ENCODE measurements around the gene PPP2R2D. TPM values are rescaled to one million over a fixed set of nuclear protein-coding genes. Genes with fewer than 3 reads are reported as not detected.

Gene PPP2R2D
- total RNA-seq, 1 experiment from 2014 or later, result 33.2 TPM

- H3K27me3 Mint-ChIP-seq (ENCODE audit: low read depth), result peaks cover 2% of the 10 kb centered on the region; the same call in 1 of the 2 replicates
- 0 out of 2 replicates have a peak, but pooled peaks cover 5% of the 10 kb centered on the region for H3K4me1 Mint-ChIP-seq
- ChIA-PET CTCF (interaction anchor here (0.6 kb wide), 1 partner anchor 569 kb away, joined by 4 read pairs; the partner anchor contains the start of gene TCERG1L), POLR2A (no interaction called here)
- DNase-seq (ENCODE audit: low spot score) (no peak), ATAC-seq (no peak)
- H3K4me3 Mint-ChIP-seq, result no peak overlapping the region
- TF ChIP-seq MXD4 (CRISPR knock-in tag; IDR thresholded peaks at IDR 0.05; ENCODE audit: borderline replicate concordance) (no peak), ZNF423 (CRISPR knock-in tag; IDR thresholded peaks at IDR 0.05) (no peak), JUN (CRISPR knock-in tag; IDR thresholded peaks at IDR 0.05) (no peak), ZMAT4 (CRISPR knock-in tag; IDR thresholded peaks at IDR 0.05) (no peak), E2F5 (CRISPR knock-in tag; IDR thresholded peaks at IDR 0.05) (no peak), ZNF138 (CRISPR knock-in tag; conservative IDR thresholded peaks at IDR 0.05) (no peak), GTF2I (CRISPR knock-in tag; conservative IDR thresholded peaks at IDR 0.05) (no peak), NFE2L1 (CRISPR knock-in tag; IDR thresholded peaks at IDR 0.05) (no peak), FOXK1 (CRISPR knock-in tag; IDR thresholded peaks at IDR 0.05) (no peak), ZNF263 (CRISPR knock-in tag; IDR thresholded peaks at IDR 0.05; ENCODE audit: low read depth) (no peak), E2F1 (CRISPR knock-in tag; IDR thresholded peaks at IDR 0.05) (no peak), MLX (CRISPR knock-in tag; IDR thresholded peaks at IDR 0.05) (no peak), SMAD3 (CRISPR knock-in tag; IDR thresholded peaks at IDR 0.05; ENCODE audit: borderline replicate concordance) (no peak), ARID4B (CRISPR knock-in tag; IDR thresholded peaks at IDR 0.05; ENCODE audit: borderline replicate concordance) (no peak), ATF6 (CRISPR knock-in tag; IDR thresholded peaks at IDR 0.05) (no peak), KAT7 (CRISPR knock-in tag; IDR thresholded peaks at IDR 0.05; ENCODE audit: borderline replicate concordance) (no peak), ZNF396 (CRISPR knock-in tag; IDR thresholded peaks at IDR 0.05; ENCODE audit: borderline replicate concordance) (no peak), IRF2 (CRISPR knock-in tag; IDR thresholded peaks at IDR 0.05; ENCODE audit: borderline replicate concordance, low read depth) (no peak), TP53 (CRISPR knock-in tag; IDR thresholded peaks at IDR 0.05) (no peak), ZNF219 (CRISPR knock-in tag; IDR thresholded peaks at IDR 0.05; ENCODE audit: borderline replicate concordance) (no peak)
- H3K27ac Mint-ChIP-seq, result no peak overlapping the region
- no peaks in the 10 kb centered on the region for H3K36me3 Mint-ChIP-seq
- peaks cover 22% of the 10 kb centered on the region for H3K9me3 Mint-ChIP-seq
Measured at GRCh38 chr10:131880016-131880590, 20.7 kb upstream of the PPP2R2D start.

Data from WTC11 (cell line).